SKM-1 (cell line): ENCODE results near the gene EID2.

ENCODE experiments used
- DNase-seq: peaks from one replicate; lab custom pipeline; 2025; ENCODE audit not compliant: unreplicated experiment; lab: John Stamatoyannopoulos, UW

EID2 gene

DNA sequence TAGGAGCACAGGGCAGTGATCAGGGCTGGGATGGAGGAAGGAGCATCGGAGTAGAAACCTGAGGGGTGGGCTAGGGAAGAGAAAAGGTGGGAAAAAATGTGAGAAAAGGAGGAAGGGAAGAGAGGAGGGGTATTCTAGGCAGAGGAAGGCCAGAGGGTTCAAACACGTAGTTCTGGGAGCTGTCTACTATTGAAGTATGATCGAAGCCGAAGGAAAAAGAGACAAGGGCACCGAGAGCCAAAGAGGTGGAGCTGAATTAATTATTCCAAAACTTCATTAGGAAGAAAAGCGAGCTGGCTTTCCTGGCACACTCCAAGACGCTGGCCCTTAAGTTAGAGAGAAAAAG is 33.4 kb downstream of the EID2 start:
- no peak for DNase-seq

DNA sequence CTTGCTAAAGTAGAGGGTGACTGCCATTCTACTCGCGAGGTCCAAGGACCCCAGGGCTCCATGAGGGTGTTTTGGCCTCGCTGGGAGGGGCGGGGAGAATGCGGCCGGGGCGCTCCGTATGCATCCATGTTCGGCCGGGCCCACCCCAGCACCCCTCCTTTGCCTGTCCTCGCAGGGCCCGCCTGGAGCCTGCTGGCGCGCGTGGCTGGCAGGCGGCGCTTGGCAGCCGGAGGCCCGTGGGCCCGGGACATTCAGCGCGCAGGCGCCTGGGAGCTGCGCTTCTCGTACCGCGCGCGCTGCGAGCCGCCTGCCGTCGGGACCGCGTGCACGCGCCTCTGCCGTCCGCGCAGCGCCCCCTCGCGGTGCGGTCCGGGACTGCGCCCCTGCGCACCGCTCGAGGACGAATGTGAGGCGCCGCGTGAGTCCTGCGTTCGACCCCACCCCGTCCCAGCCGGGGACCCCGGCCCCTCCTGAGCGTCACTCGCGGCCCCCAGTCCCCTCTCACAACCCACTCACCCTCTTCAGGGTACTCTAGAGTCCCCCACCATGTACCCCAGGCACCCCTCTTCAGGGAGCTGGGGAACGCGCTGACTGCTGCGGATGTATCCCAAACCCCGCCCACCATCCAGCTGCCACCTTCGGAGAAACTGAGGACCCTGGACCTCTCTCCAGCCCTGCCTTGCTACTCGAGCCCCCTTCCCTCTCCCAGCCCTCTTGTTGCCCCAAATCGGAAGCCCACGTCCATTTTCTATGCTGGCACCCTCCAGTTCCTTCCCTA is 37.1 kb downstream of the EID2 start:
- peak; percentile 63 for DNase-seq

DNA sequence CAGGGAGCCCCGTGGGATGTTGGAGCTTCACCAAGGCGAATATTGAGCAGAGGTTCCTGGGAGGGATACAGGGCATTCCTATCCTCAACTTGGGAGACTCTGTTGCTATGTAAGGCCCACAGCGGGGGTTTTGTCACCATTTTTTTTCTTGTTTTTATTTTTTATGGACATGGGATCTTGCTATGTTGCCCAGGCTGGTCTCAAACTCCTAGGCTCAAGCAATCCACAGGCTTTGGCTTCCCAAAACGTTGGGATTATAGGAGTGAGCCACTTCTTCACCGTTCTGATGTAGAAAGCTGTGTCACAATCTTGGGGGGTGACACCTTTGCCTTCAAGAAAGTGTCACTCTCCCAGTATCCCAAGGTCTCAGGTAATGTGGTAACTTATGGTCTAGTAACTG is 38.6 kb downstream of the EID2 start:
- no peak for DNase-seq

DNA sequence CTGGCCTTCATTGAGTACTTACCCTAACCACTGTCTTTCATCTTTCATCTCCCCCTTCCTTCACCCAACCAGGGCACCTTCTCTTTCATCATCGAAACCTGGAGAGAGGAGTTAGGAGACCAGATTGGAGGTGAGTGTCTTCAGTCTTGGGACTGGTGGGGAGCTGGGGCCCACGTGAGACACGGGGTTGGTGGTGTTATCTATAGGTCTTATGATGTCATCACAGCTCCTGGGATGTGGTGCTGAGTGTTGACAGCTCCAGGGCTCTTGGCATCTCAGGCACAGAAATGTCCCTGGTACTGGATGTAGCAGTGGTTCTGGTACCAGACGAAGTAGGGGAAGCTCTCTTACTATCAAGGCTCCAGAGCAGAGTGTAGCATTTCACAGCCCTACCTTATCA is 39.4 kb downstream of the EID2 start:
- DNase-seq = no peak

DNA sequence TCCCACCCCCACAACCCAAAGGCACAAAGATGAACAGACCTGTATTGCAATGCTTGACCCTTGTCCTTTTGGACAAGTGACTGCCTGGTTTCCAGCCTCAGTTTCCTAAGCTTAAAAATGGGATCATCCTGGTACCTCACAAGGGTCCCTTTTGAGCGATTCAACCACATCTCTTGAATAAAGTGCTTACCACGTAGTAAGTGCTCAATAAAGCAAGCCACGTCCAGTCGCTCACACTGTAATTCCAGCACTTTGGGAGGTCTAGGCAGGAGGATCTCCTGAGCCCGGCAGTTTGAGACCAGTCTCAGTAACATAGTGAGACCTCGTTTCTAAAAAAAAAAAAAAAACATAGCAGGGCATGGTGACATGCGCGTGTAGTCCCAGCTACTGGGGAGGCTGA is 40.0 kb downstream of the EID2 start:
- DNase-seq = no peak

DNA sequence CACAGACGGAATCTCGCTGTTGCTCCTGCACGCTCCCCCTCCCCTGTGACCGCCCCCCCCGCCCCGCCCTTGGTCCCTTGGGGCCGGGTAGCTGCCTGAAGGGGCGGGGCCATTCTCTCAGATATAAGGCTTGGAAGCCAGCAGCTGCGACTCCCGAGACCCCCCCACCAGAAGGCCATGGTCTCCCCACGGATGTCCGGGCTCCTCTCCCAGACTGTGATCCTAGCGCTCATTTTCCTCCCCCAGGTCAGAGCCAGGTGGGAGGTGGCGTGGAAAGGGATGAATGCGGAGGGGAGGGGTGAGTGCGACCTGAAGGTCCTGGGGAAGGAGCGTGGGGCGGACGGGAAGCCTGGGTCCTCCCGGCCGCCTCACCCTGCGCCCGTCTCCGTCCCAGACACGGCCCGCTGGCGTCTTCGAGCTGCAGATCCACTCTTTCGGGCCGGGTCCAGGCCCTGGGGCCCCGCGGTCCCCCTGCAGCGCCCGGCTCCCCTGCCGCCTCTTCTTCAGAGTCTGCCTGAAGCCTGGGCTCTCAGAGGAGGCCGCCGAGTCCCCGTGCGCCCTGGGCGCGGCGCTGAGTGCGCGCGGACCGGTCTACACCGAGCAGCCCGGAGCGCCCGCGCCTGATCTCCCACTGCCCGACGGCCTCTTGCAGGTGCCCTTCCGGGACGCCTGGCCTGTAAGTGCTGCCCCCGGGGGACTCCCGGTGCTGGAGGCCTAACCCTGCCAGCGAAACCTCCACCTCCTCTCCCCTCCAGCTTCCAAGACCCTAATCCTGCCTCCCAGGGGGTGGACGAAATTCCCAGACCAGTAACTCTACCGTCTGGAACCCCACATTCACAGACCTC is 40.9 kb downstream of the EID2 start, which contains the start of gene DLL3:
Gene DLL3 (plus strand): TSS at position 150 of the 845 bp plus-strand sequence. CDS start 28 bp downstream, at position 178.
- no peak for DNase-seq

DNA sequence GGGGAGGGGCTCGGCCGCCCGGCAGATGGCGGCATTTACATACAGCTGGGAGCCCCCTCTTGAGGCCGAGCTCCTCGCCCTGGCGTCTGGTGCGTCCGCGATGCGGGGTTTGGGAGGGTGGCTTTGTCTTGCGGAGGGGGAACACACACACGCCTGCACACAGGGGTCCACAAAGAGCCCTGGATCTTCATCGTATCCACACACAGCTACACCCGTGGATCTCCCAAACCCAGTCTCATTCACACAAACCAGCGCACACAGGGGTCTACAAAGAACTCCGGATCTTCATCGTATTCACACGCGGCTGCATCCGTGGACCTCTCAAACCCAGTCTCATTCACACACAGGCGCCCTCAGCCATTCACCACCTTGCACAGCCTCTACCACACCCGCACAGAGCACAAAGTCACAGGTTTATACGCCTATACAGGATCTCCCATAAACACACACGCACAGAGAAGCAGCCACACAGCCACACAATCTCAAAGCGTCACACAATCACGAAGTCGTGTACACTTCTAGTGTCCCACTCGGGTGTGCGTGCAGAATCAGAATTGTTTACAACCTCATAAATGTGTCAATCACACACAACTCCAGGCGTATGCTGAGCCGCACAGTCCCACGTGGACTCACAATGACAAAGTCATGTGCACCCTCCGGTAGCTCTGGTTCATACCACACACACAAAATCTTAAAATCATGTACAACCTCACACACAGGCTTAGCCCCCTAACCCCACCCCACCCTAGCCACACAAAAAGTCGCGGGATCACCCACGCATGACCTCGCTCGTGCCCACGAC is 41.8 kb downstream of the EID2 start:
- no peak for DNase-seq

DNA sequence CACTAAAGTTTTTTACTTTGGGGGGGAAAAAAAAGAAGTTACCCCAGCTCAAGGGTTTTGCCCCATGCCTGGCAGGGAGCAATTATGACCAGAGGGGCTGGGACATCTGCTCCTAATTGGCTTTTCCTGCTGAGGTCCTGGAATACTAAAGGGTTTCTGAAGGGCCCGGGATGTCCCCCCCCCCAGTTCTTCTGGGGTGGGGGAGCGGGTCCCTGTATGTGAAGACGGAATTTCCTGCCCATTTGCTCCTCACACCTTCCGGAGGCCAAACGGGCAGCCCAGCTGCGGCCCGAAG is 42.3 kb downstream of the EID2 start:
- no peak for DNase-seq

DNA sequence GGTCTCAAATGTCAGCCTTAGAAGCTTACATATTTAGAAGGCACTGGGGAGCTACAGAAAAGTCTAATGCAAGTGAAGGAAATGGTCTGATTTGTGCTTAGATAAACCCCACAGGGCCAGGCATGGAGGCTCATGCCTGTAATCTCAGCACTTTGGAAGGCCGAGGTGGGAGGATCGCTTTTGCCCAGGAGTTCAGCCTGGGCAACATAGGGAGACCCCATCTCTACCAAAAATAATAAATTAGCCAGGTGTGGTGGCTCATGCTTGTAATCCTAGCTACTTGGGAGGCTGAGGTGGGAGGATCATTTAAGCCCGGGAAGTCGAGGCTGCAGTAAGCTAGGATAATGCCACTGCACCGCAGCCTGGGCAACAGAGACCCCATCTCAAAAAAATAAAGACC is 43.9 kb downstream of the EID2 start:
- no peak for DNase-seq

DNA sequence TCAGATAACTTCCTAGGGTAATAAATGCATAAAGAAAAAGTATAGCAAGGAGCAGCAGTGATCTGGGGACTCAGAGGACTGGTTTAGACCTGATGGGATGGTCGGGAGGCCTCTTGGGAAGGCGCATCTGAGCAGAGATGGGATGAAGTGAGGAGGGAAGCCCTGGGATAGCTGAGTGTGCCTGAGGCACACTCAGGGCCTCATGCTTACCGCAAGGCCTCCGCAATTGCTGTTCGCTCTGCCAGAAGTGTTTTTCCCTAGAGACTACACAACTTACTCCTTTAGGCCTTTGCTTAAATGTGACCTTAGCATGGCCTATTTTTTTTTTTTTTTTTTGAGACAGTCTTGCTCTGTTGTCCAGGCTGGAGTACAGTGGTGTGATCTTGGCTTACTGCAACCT is 45.3 kb downstream of the EID2 start:
- DNase-seq = no peak

DNA sequence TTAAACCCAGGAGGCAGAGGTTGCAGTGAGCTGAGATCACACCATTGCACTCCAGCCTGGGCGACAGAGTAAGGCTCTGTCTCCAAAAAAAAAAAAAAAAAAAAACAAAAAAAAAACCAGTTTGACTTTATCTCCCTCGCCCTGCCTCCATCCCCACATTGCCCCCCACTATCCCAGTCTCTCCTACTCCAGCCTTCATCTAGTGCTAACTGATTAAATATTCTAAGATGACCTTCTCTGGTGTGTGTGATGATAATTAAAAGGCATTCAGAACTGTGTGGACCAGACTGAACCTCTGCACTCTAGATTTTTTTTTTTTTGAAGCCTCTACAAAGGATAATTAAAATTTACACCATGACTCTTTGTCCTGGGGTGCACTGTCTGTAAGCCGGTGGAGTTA is 47.2 kb downstream of the EID2 start:
- DNase-seq = no peak

DNA sequence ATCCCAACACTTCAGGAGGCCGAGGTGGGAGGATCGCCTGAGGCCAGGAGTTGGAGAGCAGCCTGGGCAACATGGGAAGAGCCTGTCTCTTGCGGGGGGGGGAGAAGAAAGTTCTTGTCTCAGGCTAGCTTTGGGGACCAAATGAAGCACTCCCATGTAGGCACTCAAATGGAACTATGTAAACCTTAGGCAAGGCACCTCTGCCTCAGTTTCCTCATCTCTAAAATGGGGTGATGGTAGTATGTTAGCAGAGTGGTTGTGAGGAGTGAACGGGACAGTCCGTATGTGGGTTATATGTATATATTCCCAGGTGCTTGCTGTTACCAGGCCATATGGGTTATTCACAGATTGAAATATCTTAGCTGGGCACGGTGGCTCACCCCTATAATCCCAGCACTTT is 47.7 kb downstream of the EID2 start:
- no peak for DNase-seq

DNA sequence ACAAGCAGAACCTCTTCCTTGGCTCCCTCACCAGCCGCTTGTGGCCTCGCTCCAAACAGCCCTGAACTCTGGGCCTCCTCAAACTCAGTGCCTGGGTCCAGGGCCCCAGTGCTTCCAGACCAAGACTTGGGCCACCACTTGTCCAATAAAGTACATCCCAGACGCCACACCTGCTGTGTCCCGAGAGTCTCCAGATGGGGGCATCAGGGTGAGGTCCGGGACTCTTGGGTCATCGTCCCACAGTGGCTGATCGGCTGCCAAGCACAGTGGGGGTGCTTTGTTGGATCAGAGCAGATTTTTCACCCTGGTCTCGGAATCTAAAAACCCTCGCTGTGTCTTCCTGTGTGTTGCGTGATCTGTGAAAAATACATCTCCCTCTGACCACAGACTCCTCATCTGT is 50.2 kb downstream of the EID2 start:
- no peak for DNase-seq
